Caco-2 (cell line): ENCODE measurements around the gene KLRG1. TPM values are rescaled to one million over a fixed set of nuclear protein-coding genes. Genes with fewer than 3 reads are reported as not detected.

Experiments
- BruUV-seq: library from RNA; stranded (reverse); fragments of 400-500 nt; replicated peaks from 2 replicates; lab custom pipeline; 2021; lab: Mats Ljungman, UMichigan
- CTCF ChIA-PET: fragments of 300-600 bp; sonication (Branson Sonifier 250); formaldehyde crosslinking; loops from one replicate; lab custom pipeline; 2022; ENCODE audit warnings: antibody characterized with exemption; lab: Charles Lee
- POLR2A ChIA-PET: fragments of 300-600 bp; sonication (Branson Sonifier 250); formaldehyde crosslinking; loops from one replicate; lab custom pipeline; 2022; ENCODE audit warnings: antibody characterized with exemption; lab: Charles Lee
- DNase-seq, 2 experiments: peaks; one replicate each; pipeline versions ENCODE4 v3.0.0 to v3.0.0-alpha.2; 2020 to 2022
- H3K27me3 ChIP-seq: replicated peaks from 2 replicates; pipeline ENCODE4 v1.6.0; 2011; ENCODE audit warnings: low read length; ENCODE audit not compliant: control insufficient read depth, insufficient read depth
- H3K36me3 ChIP-seq: 2 replicates; pipeline ENCODE4 v1.5.1; 2011; ENCODE audit warnings: low read length; ENCODE audit not compliant: control insufficient read depth, insufficient read depth
- H3K4me1 ChIP-seq: fragments of 250-450 bp; sonication (Bioruptor Pico); 2 replicates; pipeline ENCODE4 v1.5.1; 2020; ENCODE audit warnings: mild to moderate bottlenecking
- H3K4me3 ChIP-seq: 2 replicates; pipeline ENCODE4 v1.5.1; 2011; ENCODE audit warnings: low read depth, mild to moderate bottlenecking, control low read depth, low read length
- H3K9me3 ChIP-seq: fragments of 250-450 bp; sonication (Bioruptor Pico); 2 replicates; pipeline ENCODE4 v1.5.1; 2020; ENCODE audit warnings: mild to moderate bottlenecking, moderate library complexity
- H3K27ac Mint-ChIP-seq: one replicate; pipeline ENCODE4 v1.8.0; 2022; ENCODE audit warnings: mixed read lengths; ENCODE audit not compliant: unreplicated experiment
- H3K27me3 Mint-ChIP-seq: one replicate; pipeline ENCODE4 v1.8.0; 2022; ENCODE audit warnings: mixed read lengths; ENCODE audit not compliant: insufficient read depth, unreplicated experiment
- H3K36me3 Mint-ChIP-seq: one replicate; pipeline ENCODE4 v1.8.0; 2022; ENCODE audit warnings: mild to moderate bottlenecking, mixed read lengths; ENCODE audit not compliant: insufficient read depth, unreplicated experiment
- H3K4me1 Mint-ChIP-seq: one replicate; pipeline ENCODE4 v1.8.0; 2022; ENCODE audit warnings: low read depth, mixed read lengths; ENCODE audit not compliant: unreplicated experiment
- H3K4me3 Mint-ChIP-seq: one replicate; pipeline ENCODE4 v1.8.0; 2022; ENCODE audit warnings: mild to moderate bottlenecking, moderate library complexity, mixed read lengths; ENCODE audit not compliant: unreplicated experiment
- H3K9me3 Mint-ChIP-seq: one replicate; pipeline ENCODE4 v1.8.0; 2022; ENCODE audit warnings: mixed read lengths; ENCODE audit not compliant: unreplicated experiment
- intact Hi-C: fragments of 100-400 bp; cut with micrococcal nuclease; formaldehyde crosslinking; loops from one replicate; pipeline ENCODE4 v1.10.0; 2022; ENCODE audit not compliant: unreplicated experiment
- total RNA-seq: library from RNA; stranded (reverse); gene quantifications from 2 replicates; pipeline ENCODE4 v1.2.3, GENCODE V29; 2022
- TF ChIP-seq, protein P1 (sequence below), 2 experiments: fragments of 200-600 bp in 1 of 2; IDR thresholded peaks; 1 replicate in 1 of 2; 2 replicates in 1 of 2; pipeline versions ENCODE4 v1.5.1 to v1.8.0; 2011 to 2022; ENCODE audit warnings: antibody characterized with exemption in 1 of 2, control low read depth in 1 of 2, inconsistent platforms in 1 of 2, low read depth in 1 of 2, low read length in 1 of 2, mild to moderate bottlenecking in 1 of 2, moderate library complexity in 1 of 2; ENCODE audit not compliant: insufficient read depth in 1 of 2, severe bottlenecking in 1 of 2, unreplicated experiment in 1 of 2

The KLRG1 gene
- total RNA-seq, 1 experiment from 2014 or later, result 1.2 TPM

DNA sequence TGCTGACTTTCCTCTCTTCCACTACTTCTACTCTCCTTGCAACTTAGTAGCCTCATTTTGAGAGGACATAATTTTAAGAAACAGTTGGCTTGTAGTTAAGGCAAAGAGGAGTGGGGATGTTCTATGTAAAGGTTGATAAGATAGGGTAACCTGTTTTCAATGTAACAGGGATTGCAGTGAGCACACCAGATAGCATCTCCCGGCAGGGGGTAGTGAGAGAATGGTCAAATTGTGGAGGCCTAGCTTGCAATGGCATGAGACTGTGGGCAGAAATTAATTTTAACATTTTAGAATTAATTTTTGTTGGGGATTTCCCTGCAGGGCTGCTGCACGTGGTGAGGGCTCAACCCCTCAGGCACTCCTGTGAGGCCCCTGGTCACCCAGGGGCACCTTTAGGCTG lies 41.4 kb downstream of the KLRG1 start:
- intact Hi-C loops, result no loop called here

DNA sequence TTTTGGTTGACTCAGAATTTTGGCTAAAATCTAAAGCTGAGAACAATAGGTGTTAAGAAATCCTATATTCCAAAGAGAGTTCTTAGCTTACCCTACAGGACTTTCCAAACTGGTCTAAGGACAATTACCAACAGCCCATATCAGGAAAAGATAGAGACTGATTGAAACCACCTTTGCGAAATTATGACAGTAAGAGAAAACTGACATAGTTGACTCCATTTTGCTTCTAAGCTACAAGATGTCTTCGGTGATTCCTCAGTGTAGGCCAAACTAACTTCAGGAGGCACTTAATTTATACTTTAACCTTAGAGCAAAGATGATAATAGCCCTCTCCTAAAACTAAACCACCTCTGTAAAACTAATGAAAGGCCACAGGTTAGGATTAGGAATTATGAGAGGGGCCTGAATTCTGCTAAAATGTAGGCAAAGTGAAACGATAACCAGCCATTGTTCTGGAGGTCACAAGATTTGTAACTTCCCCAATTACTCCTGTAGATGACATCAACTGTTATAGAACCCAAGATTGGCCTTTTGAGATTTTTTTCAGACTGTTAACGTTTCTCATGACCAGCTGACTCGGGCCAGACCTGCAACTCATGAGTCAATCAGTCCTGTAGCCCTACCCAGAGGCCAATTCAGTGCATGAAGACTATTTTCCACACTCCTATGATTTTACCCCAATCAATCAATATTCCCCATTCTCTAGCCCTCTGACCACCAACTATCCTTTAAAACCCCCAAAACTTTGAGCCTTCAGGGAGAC lies 43.0 kb downstream of the KLRG1 start:
- ChIA-PET CTCF (interaction anchor here (0.7 kb wide), 1 partner anchor 83 kb away, joined by 3 read pairs; the partner anchor contains the start of gene M6PR), POLR2A (no interaction called here)
- no peak overlapping the region for H3K27ac Mint-ChIP-seq
- DNase-seq, result no peak
- peaks cover 7% of the 10 kb centered on the region for H3K9me3 Mint-ChIP-seq
- no peaks in the 10 kb centered on the region for H3K4me1 Mint-ChIP-seq
- BruUV-seq, result no TSS peak
- H3K4me1 ChIP-seq, result no peaks in the 10 kb centered on the region
- no peak overlapping the region for H3K4me3 Mint-ChIP-seq
- H3K4me3 ChIP-seq, result no peak overlapping the region
- no peaks in the 10 kb centered on the region for H3K36me3 ChIP-seq
- H3K36me3 Mint-ChIP-seq, result no peaks in the 10 kb centered on the region
- intact Hi-C loops, result no loop called here
- no peaks in the 10 kb centered on the region for H3K9me3 ChIP-seq
- peaks cover 3% of the 10 kb centered on the region for H3K27me3 Mint-ChIP-seq
- TF ChIP-seq, protein P1, sequence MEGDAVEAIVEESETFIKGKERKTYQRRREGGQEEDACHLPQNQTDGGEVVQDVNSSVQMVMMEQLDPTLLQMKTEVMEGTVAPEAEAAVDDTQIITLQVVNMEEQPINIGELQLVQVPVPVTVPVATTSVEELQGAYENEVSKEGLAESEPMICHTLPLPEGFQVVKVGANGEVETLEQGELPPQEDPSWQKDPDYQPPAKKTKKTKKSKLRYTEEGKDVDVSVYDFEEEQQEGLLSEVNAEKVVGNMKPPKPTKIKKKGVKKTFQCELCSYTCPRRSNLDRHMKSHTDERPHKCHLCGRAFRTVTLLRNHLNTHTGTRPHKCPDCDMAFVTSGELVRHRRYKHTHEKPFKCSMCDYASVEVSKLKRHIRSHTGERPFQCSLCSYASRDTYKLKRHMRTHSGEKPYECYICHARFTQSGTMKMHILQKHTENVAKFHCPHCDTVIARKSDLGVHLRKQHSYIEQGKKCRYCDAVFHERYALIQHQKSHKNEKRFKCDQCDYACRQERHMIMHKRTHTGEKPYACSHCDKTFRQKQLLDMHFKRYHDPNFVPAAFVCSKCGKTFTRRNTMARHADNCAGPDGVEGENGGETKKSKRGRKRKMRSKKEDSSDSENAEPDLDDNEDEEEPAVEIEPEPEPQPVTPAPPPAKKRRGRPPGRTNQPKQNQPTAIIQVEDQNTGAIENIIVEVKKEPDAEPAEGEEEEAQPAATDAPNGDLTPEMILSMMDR (IDR thresholded peaks at IDR 0.05; ENCODE audit: insufficient read depth in 1 of 2, low read depth in 1 of 2, low read length in 1 of 2, severe bottlenecking in 1 of 2, unreplicated experiment in 1 of 2), result no peak
- no peaks in the 10 kb centered on the region for H3K27me3 ChIP-seq

More for the DNA sequence above, 41.4 kb downstream of the KLRG1 start:
- peaks cover 5% of the 10 kb centered on the region for H3K9me3 Mint-ChIP-seq
- Histone ChIP-seq H3K4me1 (no peaks in the 10 kb centered on the region), H3K27me3 (no peaks in the 10 kb centered on the region), H3K9me3 (no peaks in the 10 kb centered on the region), H3K36me3 (no peaks in the 10 kb centered on the region), H3K4me3 (no peak overlapping the region)
- DNase-seq, result no peak
- H3K27ac Mint-ChIP-seq, result no peak overlapping the region
- H3K4me3 Mint-ChIP-seq, result no peak overlapping the region
- CTCF ChIA-PET, result no interaction called here
- POLR2A ChIA-PET, result no interaction called here
- H3K27me3 Mint-ChIP-seq, result peaks cover 2% of the 10 kb centered on the region
- no TSS peak for BruUV-seq
- TF ChIP-seq, protein P1 (IDR thresholded peaks at IDR 0.05; ENCODE audit: insufficient read depth in 1 of 2, low read depth in 1 of 2, low read length in 1 of 2, severe bottlenecking in 1 of 2, unreplicated experiment in 1 of 2), result no peak
- H3K36me3 Mint-ChIP-seq, result no peaks in the 10 kb centered on the region
- H3K4me1 Mint-ChIP-seq, result no peaks in the 10 kb centered on the region

DNA sequence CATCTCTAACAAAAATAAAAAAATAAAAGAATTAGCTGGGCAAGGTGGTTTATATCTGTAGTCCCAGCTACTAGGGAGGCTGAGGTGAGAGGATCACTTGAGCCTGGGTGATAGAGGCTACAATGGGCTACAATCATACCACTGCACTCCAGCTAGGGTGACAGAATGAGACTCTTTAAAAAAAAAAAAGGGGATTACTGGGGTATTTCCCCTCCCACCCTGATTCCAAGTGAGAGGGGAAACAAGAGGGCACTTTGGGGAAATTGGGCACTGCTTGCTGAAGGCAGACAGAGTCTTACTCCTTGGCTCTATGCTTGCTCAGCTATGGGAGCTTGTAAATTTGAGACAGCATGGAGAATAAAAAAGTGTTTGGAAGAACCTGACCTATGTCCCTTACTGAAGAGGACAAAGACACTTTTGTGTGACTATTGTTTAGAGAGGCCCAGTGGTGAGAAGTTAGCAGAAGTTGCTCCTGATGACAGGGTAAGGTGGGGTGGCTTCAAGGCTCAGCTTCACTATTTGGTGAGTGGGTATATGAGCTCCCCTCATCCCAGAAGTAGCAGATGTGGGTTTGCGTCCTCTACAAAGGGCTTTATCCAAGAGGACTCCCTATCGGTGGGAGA lies 44.0 kb downstream of the KLRG1 start:
- no peak for DNase-seq
- H3K4me1 ChIP-seq, result no peaks in the 10 kb centered on the region
- no peaks in the 10 kb centered on the region for H3K27me3 ChIP-seq
- Mint-ChIP-seq H3K27ac (no peak overlapping the region), H3K27me3 (peaks cover 5% of the 10 kb centered on the region), H3K4me3 (no peak overlapping the region), H3K4me1 (no peaks in the 10 kb centered on the region), H3K9me3 (peaks cover 7% of the 10 kb centered on the region), H3K36me3 (no peaks in the 10 kb centered on the region)
- ChIA-PET POLR2A (no interaction called here), CTCF (no interaction called here)
- no TSS peak for BruUV-seq
- H3K9me3 ChIP-seq, result no peaks in the 10 kb centered on the region
- no peak overlapping the region for H3K4me3 ChIP-seq
- TF ChIP-seq, protein P1 (IDR thresholded peaks at IDR 0.05; ENCODE audit: insufficient read depth in 1 of 2, low read depth in 1 of 2, low read length in 1 of 2, severe bottlenecking in 1 of 2, unreplicated experiment in 1 of 2), result no peak
- intact Hi-C loops, result no loop called here
- no peaks in the 10 kb centered on the region for H3K36me3 ChIP-seq
